H1 (cell line): ENCODE measurements around the gene DUOXA1.

Experiments
- EGR1 ChIP-seq: IDR thresholded peaks from 2 replicates; pipeline ENCODE4 v1.6.1; 2011; ENCODE audit warnings: low read depth, low read length, borderline replicate concordance
- MAX ChIP-seq: IDR thresholded peaks from 2 replicates; pipeline ENCODE4 v1.6.1; 2012; ENCODE audit warnings: inconsistent platforms
- POLR2A ChIP-seq, 2 experiments: IDR thresholded peaks; 1 replicate in 1 of 2; 2 replicates in 1 of 2; pipeline ENCODE4 v1.6.1; 2011; ENCODE audit warnings: low read depth in 2 of 2, low read length in 2 of 2, mild to moderate bottlenecking in 2 of 2; ENCODE audit errors: control extremely low read depth in 1 of 2
- POLR2AphosphoS5 ChIP-seq: IDR thresholded peaks from 2 replicates; pipeline ENCODE4 v1.6.1; 2011; ENCODE audit warnings: low read depth, low read length

GRCh38 chr15:45168286-45168685, 38.6 kb upstream of the DUOXA1 start:
- TF ChIP-seq POLR2AphosphoS5: no peak
- TF ChIP-seq EGR1: no peak
- no peak for TF ChIP-seq POLR2A (IDR thresholded peaks at IDR 0.05; ENCODE audit: control extremely low read depth in 1 of 2, low read depth in 2 of 2, low read length in 2 of 2)
- TF ChIP-seq MAX: no peak
